Sigmoid colon (tissue), 3 donors: Measurements from ENCODE around the gene TNNT3.

Source experiments
- CTCF ChIP-seq, 4 experiments: fragments of 450-650 bp in 3 of 4; fragments of 200-600 bp in 1 of 4; IDR thresholded peaks; one replicate each; pipeline ENCODE4 v1.5.1; 2016 to 2019; ENCODE audit warnings: antibody characterized with exemption in 4 of 4, mild to moderate bottlenecking in 3 of 4, moderate library complexity in 2 of 4
- POLR2A ChIP-seq, 2 donors: fragments of 450-650 bp; IDR thresholded peaks; one replicate each; pipeline ENCODE4 v1.6.1; 2016; ENCODE audit warnings: antibody characterized with exemption in 2 of 2, mild to moderate bottlenecking in 2 of 2, moderate library complexity in 2 of 2

- TF ChIP-seq CTCF (IDR thresholded peaks at IDR 0.05) = no peak
- TF ChIP-seq POLR2A (IDR thresholded peaks at IDR 0.05) = no peak
Measured at GRCh38 chr11:1929621-1930461, 10.3 kb downstream of the TNNT3 start.
